Left colon (tissue), 2 donors: ENCODE results near the gene ACSF3. TPM values are rescaled to one million over a fixed set of nuclear protein-coding genes. Genes with fewer than 3 reads are reported as not detected.

Experiments
- ATAC-seq: fragments of 200-7000 bp; cut with Tn5 transposase; one replicate; pipeline ENCODE4 v1.9.1; 2020; ENCODE audit warnings: mild to moderate bottlenecking, moderate library complexity
- DNase-seq, 2 donors: peaks; one replicate each; pipeline ENCODE4 v3.0.0-alpha.2; 2020
- intact Hi-C, 2 donors: fragments of 100-400 bp; cut with DNase I in 1 of 2; cut with micrococcal nuclease in 1 of 2; formaldehyde crosslinking; loops; one replicate each; pipeline versions ENCODE4 v1.11.2 to v1.14.0; 2022; cut with DNase I, micrococcal nuclease
- total RNA-seq, 2 donors: library from RNA; stranded (reverse); fragmentation: NEBNext Ultra II Directional; extraction: Animal tissue kit (Norgen Biotek cat#: 25700); gene quantifications; one replicate each; pipeline ENCODE4 v1.2.1, GENCODE V29; 2021
- donor health status: DM: no; HTN: no; CAD: no.
- donor health status: DM: yes; HTN: yes; CAD: no.

The ACSF3 gene
- total RNA-seq, 2 donors from 2014 or later, result 55.6 to 62.9 TPM

GRCh38 chr16:89135166-89135565, 41.5 kb downstream of the ACSF3 start:
- DNase-seq, result no peak
- ATAC-seq, result no peak
- intact Hi-C loops, result no loop called here

- ATAC-seq, result no peak
- DNase-seq, result no peak
- intact Hi-C loops, result no loop called here
Observed at GRCh38 chr16:89135971-89136765, 42.5 kb downstream of the ACSF3 start.

GRCh38 chr16:89136931-89137330, 43.3 kb downstream of the ACSF3 start:
- no peak for ATAC-seq
- intact Hi-C loops, result no loop called here
- no peak for DNase-seq

- no peak for ATAC-seq
- intact Hi-C loops, result no loop called here
- DNase-seq, result no peak
Observed at GRCh38 chr16:89137666-89138512, 44.2 kb downstream of the ACSF3 start.

GRCh38 chr16:89138513-89138795, 44.8 kb downstream of the ACSF3 start:
- ATAC-seq, result no peak
- no peak for DNase-seq
- intact Hi-C loops, result no loop called here

- intact Hi-C loops, result no loop called here
- no peak for DNase-seq
- no peak for ATAC-seq
Observed at GRCh38 chr16:89138843-89139520, 45.3 kb downstream of the ACSF3 start.

- intact Hi-C loops, result no loop called here
- DNase-seq (no peak), ATAC-seq (no peak)
Observed at GRCh38 chr16:89139907-89140361, 46.3 kb downstream of the ACSF3 start.

GRCh38 chr16:89140401-89140800, 46.7 kb downstream of the ACSF3 start:
- intact Hi-C loops, result no loop called here
- ATAC-seq, result no peak
- no peak for DNase-seq

- DNase-seq, result no peak
- intact Hi-C loops, result no loop called here
- no peak for ATAC-seq
Observed at GRCh38 chr16:89140981-89141883, 47.6 kb downstream of the ACSF3 start.

GRCh38 chr16:89141884-89142267, 48.2 kb downstream of the ACSF3 start:
- no peak for ATAC-seq
- intact Hi-C loops, result no loop called here
- no peak for DNase-seq

GRCh38 chr16:89142474-89143195, 49.0 kb downstream of the ACSF3 start:
- DNase-seq (no peak), ATAC-seq (peak; percentile 71)
- intact Hi-C loops, result no loop called here

GRCh38 chr16:89143201-89143741, 49.6 kb downstream of the ACSF3 start:
- intact Hi-C loops, result no loop called here
- DNase-seq (no peak), ATAC-seq (no peak)

GRCh38 chr16:89143911-89144675, 50.4 kb downstream of the ACSF3 start:
- ATAC-seq (no peak), DNase-seq (no peak)
- intact Hi-C loops, result no loop called here

- ATAC-seq, result no peak
- intact Hi-C loops, result no loop called here
Observed at GRCh38 chr16:89144681-89145080, 51.0 kb downstream of the ACSF3 start.

GRCh38 chr16:89145406-89146161, 51.9 kb downstream of the ACSF3 start:
- DNase-seq (no peak), ATAC-seq (no peak)
- intact Hi-C loops, result no loop called here

More at GRCh38 chr16:89144681-89145080, 51.0 kb downstream of the ACSF3 start:
- DNase-seq, result no peak

GRCh38 chr16:89146211-89147005, 52.8 kb downstream of the ACSF3 start:
- intact Hi-C loops, result no loop called here
- DNase-seq (no peak), ATAC-seq (no peak)
